GM11168 (cell line): ENCODE data around the gene TACO1.

Source experiments
- in situ Hi-C: fragments of 300-500 bp; cut with MboI; formaldehyde crosslinking; loops from one replicate; pipeline ENCODE4 v1.12.0; 2022; ENCODE audit warnings: low sequenced_read_pairs; ENCODE audit not compliant: unreplicated experiment

TACO1 gene

GRCh38 chr17:63600569-63601438, at the start of gene TACO1:
Gene TACO1, plus strand, starts transcription at chr17:63600895. Its CDS starts 189 bp downstream, at chr17:63601084.
- in situ Hi-C loops: no loop called here

DNA sequence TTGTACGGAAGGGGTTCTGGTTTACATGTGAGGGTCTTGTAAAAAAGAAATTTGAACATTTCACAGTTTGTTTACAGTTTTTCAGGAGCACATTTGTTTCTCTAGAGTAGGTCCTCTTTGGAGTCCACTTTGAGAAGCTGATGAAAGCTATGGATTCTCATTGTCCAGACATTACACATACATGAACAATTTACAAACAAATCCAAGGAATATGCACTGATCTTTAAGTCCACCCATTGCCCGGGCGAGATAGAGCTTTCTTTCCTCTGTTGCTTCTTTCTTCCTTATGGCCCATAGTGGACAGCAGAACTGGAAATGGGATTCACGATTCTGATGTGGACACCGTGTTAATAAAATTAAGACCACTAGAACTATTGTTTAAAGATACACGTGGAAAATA, 48.5 kb upstream of the TACO1 start:
- in situ Hi-C loops: no loop called here

GRCh38 chr17:63555500-63556156, 45.1 kb upstream of the TACO1 start:
- in situ Hi-C loops: no loop called here

DNA sequence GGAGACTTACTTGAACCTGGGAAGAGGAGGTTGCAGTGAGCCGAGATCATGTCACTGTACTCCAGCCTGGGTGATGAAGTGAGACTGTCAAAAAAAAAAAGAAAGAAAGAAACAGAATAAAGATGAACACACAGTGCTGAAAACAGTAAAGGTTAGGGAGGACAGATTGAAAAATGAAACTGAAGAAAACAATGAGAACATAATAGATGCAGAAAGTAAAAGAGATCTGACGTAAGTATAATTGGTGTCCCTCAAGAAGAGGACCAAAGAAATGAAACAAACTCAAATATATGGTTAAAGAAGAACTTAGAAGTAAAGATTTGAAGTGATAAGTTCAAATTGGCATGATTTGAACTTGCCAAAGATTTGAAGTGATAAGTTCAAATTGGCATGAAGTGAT, 43.3 kb upstream of the TACO1 start:
- in situ Hi-C loops: no loop called here

- in situ Hi-C loops: no loop called here
These were observed 42.3 kb upstream of the TACO1 start for GRCh38 chr17:63558441-63558840.

GRCh38 chr17:63561819-63562218, 38.9 kb upstream of the TACO1 start:
- in situ Hi-C loops: no loop called here

DNA sequence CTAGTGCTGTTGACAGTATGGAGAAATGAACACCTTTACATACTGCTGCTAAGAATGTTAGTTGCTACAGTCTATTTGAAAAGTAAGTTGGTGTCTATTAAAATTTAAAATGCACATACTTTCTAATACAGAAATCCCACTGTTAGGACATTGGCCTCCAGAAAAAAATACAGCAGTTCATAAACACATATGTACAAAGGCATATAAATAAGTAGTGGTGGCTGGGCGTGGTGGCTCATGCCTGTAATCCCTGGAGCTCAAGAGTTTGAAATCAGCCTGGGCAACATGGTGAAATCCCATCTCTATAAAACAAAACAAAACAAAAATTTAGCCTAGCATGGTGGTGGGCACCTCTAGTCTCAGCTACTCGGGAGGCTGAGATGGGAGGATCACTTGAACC, 37.4 kb upstream of the TACO1 start:
- in situ Hi-C loops: no loop called here

DNA sequence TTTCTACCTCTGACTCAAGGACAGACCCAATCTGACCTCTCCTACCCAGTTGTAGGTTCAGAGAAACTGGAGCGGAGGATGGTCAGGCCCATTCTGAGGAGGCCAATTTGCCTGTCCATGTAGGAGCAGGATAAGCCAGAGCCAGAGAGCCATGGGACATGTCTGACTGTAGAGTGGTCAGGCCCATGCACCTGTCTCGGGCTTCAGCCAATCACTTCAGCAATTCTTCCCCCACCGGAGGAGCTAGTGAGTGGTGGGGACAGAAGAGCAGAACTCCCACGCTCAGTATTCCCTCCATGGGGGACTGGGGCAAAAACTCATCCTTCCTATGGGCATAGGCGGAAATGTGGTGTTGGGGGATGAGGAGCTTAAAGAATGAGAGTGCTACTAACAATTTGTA, 36.1 kb upstream of the TACO1 start:
- in situ Hi-C loops: no loop called here

DNA sequence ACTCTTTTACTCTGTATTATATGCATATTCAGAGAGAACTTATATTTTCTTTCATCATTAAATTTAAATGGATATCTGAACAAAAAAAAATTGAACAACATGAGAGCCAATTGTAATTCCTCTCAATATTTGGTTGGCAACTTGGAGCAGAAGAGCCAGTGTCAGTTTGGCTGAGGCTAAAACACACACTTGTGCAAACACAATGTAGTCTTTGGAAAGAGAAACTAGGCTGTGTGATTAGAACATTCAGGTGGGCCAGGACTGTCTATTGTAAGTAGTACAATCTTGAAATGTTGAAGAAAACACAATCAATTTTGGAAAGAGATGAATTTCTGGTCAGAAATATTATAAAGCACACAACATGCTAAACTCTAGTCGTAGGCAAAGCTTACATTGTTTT, 33.5 kb upstream of the TACO1 start:
- in situ Hi-C loops: no loop called here

GRCh38 chr17:63568563-63568962, 32.1 kb upstream of the TACO1 start:
- in situ Hi-C loops: no loop called here

DNA sequence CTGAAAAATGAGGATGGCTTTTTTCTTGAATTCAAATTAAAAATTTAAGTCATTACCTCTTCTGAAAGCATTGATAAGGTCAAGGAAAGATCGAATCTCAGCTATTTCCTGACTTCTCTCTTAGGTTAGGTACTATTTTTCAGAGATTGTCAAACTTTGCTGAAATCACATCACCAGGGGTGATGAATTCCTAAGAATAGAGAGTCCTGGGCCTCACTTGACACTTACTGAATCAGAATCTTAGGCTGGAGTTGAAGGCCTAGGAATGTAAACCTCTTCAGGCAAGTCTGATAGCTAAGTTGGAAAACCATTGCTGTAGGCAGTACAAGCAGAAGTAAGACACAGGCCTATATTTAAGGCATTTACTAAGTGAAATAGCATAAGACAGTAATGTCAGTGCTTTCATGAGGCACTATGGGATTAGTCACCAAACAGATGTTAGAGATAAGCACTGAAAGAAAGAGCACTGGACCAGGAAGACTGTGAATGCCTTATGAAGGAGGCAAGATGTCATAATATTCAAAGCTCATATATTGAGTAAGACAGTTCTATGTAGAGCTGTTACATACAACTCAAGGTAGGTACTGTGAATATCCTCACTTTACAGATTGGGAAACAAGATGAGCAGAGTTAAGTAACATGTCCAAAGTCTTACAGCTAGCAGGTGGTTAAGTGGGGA, 28.9 kb upstream of the TACO1 start:
- in situ Hi-C loops: no loop called here

DNA sequence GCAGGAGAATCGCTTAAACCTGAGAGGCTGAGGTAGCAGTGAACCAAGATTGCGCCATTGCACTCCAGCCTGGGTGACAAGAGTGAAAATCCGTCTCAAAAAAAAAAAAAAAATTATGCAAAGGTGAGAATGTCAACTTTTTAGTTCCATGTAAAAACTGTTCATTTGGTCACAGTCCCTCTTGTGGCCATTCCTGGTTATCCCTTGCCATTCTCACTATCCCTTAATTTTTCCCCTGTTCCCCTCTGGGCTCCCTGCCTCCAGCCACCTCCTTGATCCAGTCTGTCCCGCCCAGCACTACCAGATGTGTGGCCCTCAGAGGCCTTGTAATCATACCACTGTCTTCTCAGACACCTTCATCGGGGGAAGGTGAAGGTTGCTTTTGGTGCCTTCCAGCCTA, 27.1 kb upstream of the TACO1 start:
- in situ Hi-C loops: no loop called here

DNA sequence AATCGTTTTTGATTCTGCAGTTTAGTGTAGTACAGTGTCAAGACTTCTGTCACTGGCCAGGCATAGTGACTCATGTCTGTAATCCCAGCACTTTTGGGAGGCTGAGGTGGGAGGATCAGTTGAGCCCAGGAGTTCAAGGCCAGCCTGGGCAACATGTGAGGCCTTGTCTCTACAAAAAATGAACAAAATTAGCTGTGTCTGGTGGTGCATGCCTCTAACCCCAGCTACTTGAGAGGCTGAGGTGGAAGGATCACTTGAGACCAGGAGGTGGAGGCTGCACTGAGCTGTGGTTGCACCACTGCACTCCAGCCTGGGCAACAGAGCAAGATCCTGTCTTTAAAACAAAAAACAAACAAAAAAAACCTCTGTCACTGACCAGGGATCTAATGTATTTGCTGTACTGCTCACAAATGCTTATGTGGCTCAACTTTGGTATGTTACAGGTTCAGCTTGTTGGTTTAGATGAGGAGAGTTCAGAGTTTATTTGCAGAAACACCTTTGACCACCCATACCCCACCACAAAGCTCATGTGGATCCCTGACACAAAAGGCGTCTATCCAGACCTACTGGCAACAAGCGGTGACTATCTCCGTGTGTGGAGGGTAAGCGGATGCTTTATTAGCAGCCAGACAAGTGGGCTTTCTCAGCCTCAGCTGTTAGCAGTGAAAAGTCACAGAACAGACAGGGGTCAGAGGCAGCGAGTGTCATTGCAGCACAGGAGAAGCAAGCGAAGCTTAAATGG, 22.5 kb upstream of the TACO1 start:
- in situ Hi-C loops: no loop called here

DNA sequence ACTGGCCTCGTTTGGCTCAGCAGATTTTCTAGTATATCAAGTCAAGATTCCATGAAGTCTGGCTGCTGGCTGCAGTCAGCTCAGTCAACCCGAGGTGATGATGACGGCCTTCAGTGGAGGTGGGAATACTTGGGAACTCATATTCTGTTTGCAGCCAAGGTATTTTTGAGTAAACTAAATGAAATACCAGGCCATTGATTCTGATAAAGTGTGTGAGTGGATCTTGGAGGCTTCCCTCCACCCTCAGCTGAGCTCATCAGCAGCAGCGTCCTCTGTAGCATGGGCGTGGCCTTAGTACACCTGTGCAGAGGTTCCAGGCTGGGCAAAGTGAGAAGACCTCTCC, 22.0 kb upstream of the TACO1 start:
- in situ Hi-C loops: no loop called here

- in situ Hi-C loops: no loop called here
These were observed 21.1 kb upstream of the TACO1 start for GRCh38 chr17:63579633-63580032.

- in situ Hi-C loops: no loop called here
These were observed 12.9 kb upstream of the TACO1 start for GRCh38 chr17:63587770-63588169.

- in situ Hi-C loops: no loop called here
These were observed 11.9 kb upstream of the TACO1 start for GRCh38 chr17:63588797-63589196.

GRCh38 chr17:63589646-63590045, 11.0 kb upstream of the TACO1 start:
- in situ Hi-C loops: no loop called here

- in situ Hi-C loops: no loop called here
These were observed 7.9 kb upstream of the TACO1 start for GRCh38 chr17:63592797-63593196.

DNA sequence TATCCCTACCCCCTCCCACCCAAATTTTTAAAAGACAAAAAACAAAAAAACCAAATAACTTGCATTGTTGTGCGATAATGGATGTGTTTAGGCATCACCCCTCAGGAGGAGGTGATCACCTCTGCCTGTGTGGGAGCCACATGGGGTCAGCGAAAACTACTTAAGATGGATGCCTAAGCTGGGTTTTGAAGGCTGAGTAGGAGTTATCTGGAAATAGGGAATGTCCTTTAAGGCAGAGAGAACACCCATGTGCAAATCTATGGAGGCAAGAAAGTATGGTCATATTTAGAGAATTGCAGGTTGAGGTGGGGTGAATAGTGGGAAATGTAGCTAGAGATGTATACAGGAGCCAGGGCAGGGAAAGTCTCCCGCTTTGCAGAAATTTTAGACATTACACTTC, 5.6 kb upstream of the TACO1 start:
- in situ Hi-C loops: no loop called here
